GM12875 (cell line): ENCODE data around the gene RTL10.

Experiments
- H3K4me3 ChIP-seq: one replicate; pipeline ENCODE4 v1.5.1; 2011; ENCODE audit warnings: low read depth, low read length, control low read depth
- CTCF ChIP-seq: IDR thresholded peaks from 2 replicates; pipeline ENCODE4 v1.5.1; 2011; ENCODE audit warnings: low read depth, mild to moderate bottlenecking, control low read depth, inconsistent platforms, low read length, moderate library complexity, borderline replicate concordance; ENCODE audit not compliant: insufficient read depth

The RTL10 gene

DNA sequence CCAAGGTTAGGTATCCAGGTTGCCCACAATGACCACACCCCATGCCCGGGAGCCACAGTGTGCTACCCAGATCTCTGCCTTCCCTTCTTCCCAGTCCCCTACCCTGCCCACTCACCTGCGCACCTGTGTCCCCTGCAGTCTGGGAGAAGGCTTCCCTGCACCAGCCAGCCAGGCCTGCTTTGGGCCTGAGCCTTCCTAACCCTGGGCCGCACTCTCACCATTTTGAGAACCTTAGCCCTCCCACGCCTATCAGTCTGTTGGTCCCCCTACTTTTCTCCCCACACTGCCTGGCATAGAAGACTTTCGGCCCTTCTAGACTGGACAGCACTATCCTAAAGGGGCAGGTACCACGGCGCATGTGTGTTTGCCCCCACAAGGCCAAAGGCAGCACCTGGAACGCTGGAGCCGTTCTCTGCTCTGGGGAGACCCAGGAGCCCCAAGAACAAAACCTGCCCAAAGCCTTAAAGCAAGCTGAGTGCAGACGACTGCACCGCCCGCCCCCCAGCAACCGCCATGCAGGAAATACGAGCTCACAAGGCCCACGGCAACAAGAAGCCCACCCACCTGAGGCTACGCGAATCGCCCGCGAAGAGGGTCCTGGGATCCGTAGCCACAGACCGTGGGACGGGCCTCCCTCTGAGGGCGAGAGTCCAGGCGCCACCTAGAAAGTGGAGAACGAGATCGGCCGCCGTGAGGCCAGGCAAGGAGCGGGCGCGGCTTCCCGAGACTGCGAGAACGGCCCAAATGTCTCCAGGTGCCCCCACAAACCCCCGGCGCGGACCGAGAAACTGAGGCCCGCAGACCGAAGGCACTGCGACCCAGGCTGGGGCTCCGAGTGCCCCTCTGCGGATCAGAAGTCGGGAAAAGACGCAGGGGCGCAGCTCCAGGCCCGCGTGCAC, 546 bp downstream of the RTL10 start:
- H3K4me3 ChIP-seq, result peak overlapping the region; percentile 95
- TF ChIP-seq CTCF, result no peak

- H3K4me3 ChIP-seq, result peak overlapping the region; percentile 95
- no peak for TF ChIP-seq CTCF
These were observed 1.4 kb downstream of the RTL10 start for GRCh38 chr22:19853058-19853878.

DNA sequence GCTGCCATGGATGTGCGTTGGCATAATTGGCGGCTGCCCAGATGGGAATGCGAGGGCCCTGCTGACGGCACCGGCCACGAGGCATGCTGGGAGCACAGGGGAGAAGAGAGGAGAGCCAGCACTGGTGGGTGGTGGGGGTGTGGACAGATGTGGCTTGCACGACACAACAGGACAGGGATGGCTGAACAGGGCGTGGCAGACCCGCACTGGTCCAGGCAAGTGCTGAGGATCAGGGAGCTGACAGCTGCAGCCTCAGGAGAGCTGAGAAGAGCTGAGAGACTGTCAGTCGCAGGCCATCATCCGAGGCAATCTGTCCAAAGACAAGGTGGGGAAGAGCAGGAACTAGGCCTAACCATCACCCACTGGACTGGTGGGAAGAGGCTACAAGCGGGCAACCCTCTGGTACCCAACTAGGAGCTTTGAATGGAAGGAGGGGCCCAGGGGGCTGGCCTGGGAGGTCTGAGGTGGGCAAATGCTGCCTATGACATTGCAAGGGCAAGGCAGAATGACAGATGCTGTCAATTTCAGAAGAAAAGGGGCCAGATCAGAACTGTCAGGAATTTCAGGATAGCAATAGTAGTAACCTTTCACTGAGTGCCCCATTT, 2.4 kb downstream of the RTL10 start:
- H3K4me3 ChIP-seq, result no peak overlapping the region
- TF ChIP-seq CTCF, result no peak

DNA sequence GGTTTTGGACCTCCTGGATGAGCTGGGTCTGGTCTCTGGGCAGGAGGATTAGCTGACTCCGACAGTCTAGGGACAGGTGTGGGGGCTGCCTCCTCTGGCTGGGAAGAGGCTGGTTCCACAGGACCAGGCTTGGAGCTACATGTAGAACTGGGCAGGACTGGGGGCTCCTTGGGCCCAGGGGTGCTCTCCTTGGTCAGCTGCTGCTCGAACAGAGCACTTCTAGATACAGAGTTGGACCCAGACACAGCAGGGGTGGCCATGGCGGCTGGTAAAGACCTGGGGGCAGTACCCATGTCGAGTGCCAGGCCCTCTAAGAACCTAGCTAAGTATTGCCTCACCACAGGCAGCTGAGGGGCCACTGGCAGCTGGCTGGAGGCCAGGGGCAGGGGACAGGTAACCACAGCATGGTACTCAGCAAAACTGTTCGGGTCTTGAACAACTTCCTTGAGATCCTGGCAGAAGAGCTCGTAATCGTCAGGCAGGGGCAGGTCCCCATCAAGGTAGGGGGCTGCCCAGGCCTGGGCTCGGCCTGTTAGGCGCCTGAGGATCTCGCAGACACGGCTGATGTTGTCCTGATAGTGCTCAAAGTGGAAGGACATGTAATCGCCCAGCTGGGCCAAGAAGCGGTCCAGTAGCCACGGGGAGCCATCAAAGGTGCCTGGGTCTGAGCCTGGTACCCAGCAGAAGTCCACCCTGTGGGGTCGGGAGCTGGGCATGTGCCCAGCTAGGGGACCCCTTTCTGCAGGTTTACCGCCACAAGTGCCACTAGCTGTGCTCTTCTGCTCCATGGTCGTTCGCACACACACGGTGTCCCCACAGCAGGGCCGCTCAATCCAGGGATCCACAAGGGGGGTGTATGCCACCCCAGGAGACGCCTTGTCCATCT, 3.1 kb downstream of the RTL10 start:
- H3K4me3 ChIP-seq, result no peak overlapping the region
- TF ChIP-seq CTCF, result no peak

DNA sequence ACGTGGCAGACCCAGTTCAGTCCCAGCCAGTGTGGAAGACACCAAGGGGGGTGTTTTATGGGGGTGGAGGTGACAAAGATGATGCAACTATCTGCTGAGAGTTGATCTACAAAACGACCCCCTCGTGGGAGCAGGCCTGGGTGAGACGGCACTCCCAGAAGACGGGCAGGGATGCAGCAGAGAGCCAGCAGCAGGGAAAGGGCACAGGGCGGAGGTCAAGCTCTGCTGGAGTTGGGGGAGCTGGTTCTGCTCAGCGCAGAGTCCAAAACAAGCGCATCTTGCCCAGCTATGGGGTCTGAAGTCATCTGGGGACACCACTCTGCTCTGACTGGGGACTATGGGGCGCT, 3.9 kb downstream of the RTL10 start:
- TF ChIP-seq CTCF, result no peak
- no peak overlapping the region for H3K4me3 ChIP-seq

- no peak for TF ChIP-seq CTCF
- no peak overlapping the region for H3K4me3 ChIP-seq
These were observed 4.6 kb downstream of the RTL10 start for GRCh38 chr22:19849835-19850762.
